PC-3 (cell line): ENCODE measurements around the gene HYDIN. TPM values are rescaled to one million over a fixed set of nuclear protein-coding genes. Genes with fewer than 3 reads are reported as not detected.

Experiments used
- ATAC-seq: fragments of 200-7000 bp; cut with Tn5 transposase; 2 replicates; pipeline ENCODE4 v1.9.1; 2020; ENCODE audit warnings: mild to moderate bottlenecking, moderate library complexity
- BruUV-seq: library from RNA; stranded (reverse); fragments of 400-500 nt; replicated peaks from 2 replicates; lab custom pipeline; 2021; lab: Mats Ljungman, UMichigan
- CTCF ChIA-PET: fragments of 300-600 bp; sonication (Branson Sonifier 250); formaldehyde crosslinking; loops from one replicate; lab custom pipeline; 2022; ENCODE audit warnings: antibody characterized with exemption; lab: Charles Lee
- POLR2A ChIA-PET: fragments of 300-600 bp; sonication (Branson Sonifier 250); formaldehyde crosslinking; loops from one replicate; lab custom pipeline; 2022; ENCODE audit warnings: antibody characterized with exemption; ENCODE audit not compliant: unreplicated experiment; lab: Charles Lee
- DNase-seq: peaks from one replicate; pipeline ENCODE4 v3.0.0-alpha.2; 2015
- H2AFZ ChIP-seq: fragments of 300-600 bp; sonication (generic); 2 replicates; pipeline ENCODE4 v1.6.0; 2016; ENCODE audit warnings: antibody characterized with exemption, low read length
- H3F3A ChIP-seq: fragments of 300-600 bp; sonication (generic); one replicate; pipeline ENCODE4 v1.6.0; 2017; ENCODE audit warnings: antibody characterized with exemption, low read length, control low read depth, mild to moderate bottlenecking; ENCODE audit not compliant: unreplicated experiment
- H3K27ac ChIP-seq: fragments of 300-600 bp; sonication (generic); 2 replicates; pipeline ENCODE4 v1.5.1; 2016; ENCODE audit warnings: mild to moderate bottlenecking, low read length
- H3K27me3 ChIP-seq: fragments of 300-600 bp; sonication (generic); 2 replicates; pipeline ENCODE4 v1.6.1; 2016; ENCODE audit warnings: low read length, mixed read lengths
- H3K36me3 ChIP-seq: fragments of 300-600 bp; sonication (generic); 2 replicates; pipeline ENCODE4 v1.6.1; 2016; ENCODE audit warnings: low read depth, mixed run types, low read length, mixed read lengths
- H3K4me1 ChIP-seq: fragments of 300-600 bp; sonication (generic); 2 replicates; pipeline ENCODE4 v1.5.1; 2016; ENCODE audit warnings: low read length; ENCODE audit not compliant: insufficient read depth
- H3K4me2 ChIP-seq: fragments of 300-600 bp; sonication (generic); 2 replicates; pipeline ENCODE4 v1.6.0; 2016; ENCODE audit warnings: low read length
- H3K4me3 ChIP-seq: fragments of 300-600 bp; sonication (generic); 2 replicates; pipeline ENCODE4 v1.5.1; 2016; ENCODE audit warnings: mild to moderate bottlenecking, low read length, mixed read lengths
- H3K79me2 ChIP-seq: fragments of 300-600 bp; sonication (generic); 2 replicates; pipeline ENCODE4 v1.6.1; 2017; ENCODE audit warnings: low read length, mixed read lengths
- H3K9ac ChIP-seq: fragments of 300-600 bp; sonication (generic); 2 replicates; pipeline ENCODE4 v1.6.0; 2016; ENCODE audit warnings: mild to moderate bottlenecking, low read length
- H3K9me2 ChIP-seq: fragments of 300-600 bp; sonication (generic); replicated peaks from 2 replicates; pipeline ENCODE4 v1.6.1; 2016; ENCODE audit warnings: mixed run types, low read length, mixed read lengths
- H3K9me3 ChIP-seq: fragments of 300-600 bp; sonication (generic); 2 replicates; pipeline ENCODE4 v1.6.1; 2016; ENCODE audit warnings: low read length, mixed read lengths
- H4K20me1 ChIP-seq: fragments of 300-600 bp; sonication (generic); 2 replicates; pipeline ENCODE4 v1.6.1; 2016; ENCODE audit warnings: low read length, mixed read lengths
- CTCF ChIP-seq: fragments of 300-600 bp; sonication (generic); conservative IDR thresholded peaks from 2 replicates; pipeline ENCODE4 v1.5.1; 2017; ENCODE audit warnings: antibody characterized with exemption, low read depth, mild to moderate bottlenecking, low read length
- EZH2 ChIP-seq: fragments of 300-600 bp; sonication (generic); IDR thresholded peaks from one replicate; pipeline ENCODE4 v1.6.1; 2017; ENCODE audit warnings: antibody characterized with exemption, mild to moderate bottlenecking, low read length; ENCODE audit not compliant: unreplicated experiment
- EZH2phosphoT487 ChIP-seq: fragments of 300-600 bp; sonication (generic); IDR thresholded peaks from 2 replicates; pipeline ENCODE4 v1.6.1; 2018; ENCODE audit warnings: mild to moderate bottlenecking, antibody characterized with exemption, low read length, borderline replicate concordance
- intact Hi-C: fragments of 100-400 bp; cut with micrococcal nuclease; formaldehyde crosslinking; loops from 2 replicates; pipeline ENCODE4 v1.9.0; 2023
- total RNA-seq: library from RNA; depleted of rRNA; stranded (reverse); fragments of >200 nt; gene quantifications from 2 replicates; pipeline ENCODE4 v1.2.3, GENCODE V29; 2014

HYDIN gene
- total RNA-seq, 1 experiment from 2014 or later = 0.69 TPM

GRCh38 chr16:71201556-71201955 is 29.0 kb downstream of the HYDIN start:
- no peak overlapping the region for H3K4me3 ChIP-seq
- no peak overlapping the region for H3K9ac ChIP-seq
- no peaks in the 10 kb centered on the region for H3F3A ChIP-seq
- DNase-seq (peak; percentile 36), ATAC-seq (no peak)
- no TSS peak for BruUV-seq
- peaks cover 4% of the 10 kb centered on the region; the same call in 1 of the 2 replicates for H3K4me1 ChIP-seq
- no peaks in the 10 kb centered on the region for H3K9me3 ChIP-seq
- H3K79me2 ChIP-seq = no peaks in the 10 kb centered on the region
- ChIA-PET POLR2A (no interaction called here), CTCF (no interaction called here)
- TF ChIP-seq CTCF = no peak
- no peak for TF ChIP-seq EZH2
- TF ChIP-seq EZH2phosphoT487 = no peak
- H3K9me2 ChIP-seq = no peaks in the 10 kb centered on the region
- H2AFZ ChIP-seq = no peak overlapping the region
- no peak overlapping the region for H3K4me2 ChIP-seq
- no peaks in the 10 kb centered on the region for H3K36me3 ChIP-seq
- intact Hi-C loops = no loop called here
- no peaks in the 10 kb centered on the region for H3K27me3 ChIP-seq
- H3K27ac ChIP-seq = no peak overlapping the region
- H4K20me1 ChIP-seq = no peaks in the 10 kb centered on the region

- Histone ChIP-seq H3K4me3 (no peak overlapping the region), H3K27ac (no peak overlapping the region), H3K4me1 (peaks cover 4% of the 10 kb centered on the region; the same call in 1 of the 2 replicates), H4K20me1 (no peaks in the 10 kb centered on the region), H3K27me3 (no peaks in the 10 kb centered on the region), H3K9ac (no peak overlapping the region), H3F3A (no peaks in the 10 kb centered on the region), H2AFZ (no peak overlapping the region), H3K36me3 (no peaks in the 10 kb centered on the region), H3K4me2 (no peak overlapping the region), H3K9me3 (no peaks in the 10 kb centered on the region), H3K9me2 (no peaks in the 10 kb centered on the region), H3K79me2 (no peaks in the 10 kb centered on the region)
- ChIA-PET CTCF (no interaction called here), POLR2A (no interaction called here)
- intact Hi-C loops = no loop called here
- peak; percentile 61 for DNase-seq
- no peak for ATAC-seq
- no TSS peak for BruUV-seq
- TF ChIP-seq CTCF (no peak), EZH2phosphoT487 (no peak)
Observed at GRCh38 chr16:71201054-71201453, 29.5 kb downstream of the HYDIN start.

- Histone ChIP-seq H3K4me1 (peaks cover 4% of the 10 kb centered on the region; the same call in 1 of the 2 replicates), H3K36me3 (no peaks in the 10 kb centered on the region), H3K27me3 (no peaks in the 10 kb centered on the region), H3K4me3 (no peak overlapping the region), H3F3A (no peaks in the 10 kb centered on the region), H3K9ac (no peak overlapping the region), H3K9me3 (no peaks in the 10 kb centered on the region), H3K9me2 (no peaks in the 10 kb centered on the region), H3K4me2 (no peak overlapping the region), H3K27ac (no peak overlapping the region), H4K20me1 (no peaks in the 10 kb centered on the region), H3K79me2 (no peaks in the 10 kb centered on the region), H2AFZ (no peak overlapping the region)
- DNase-seq = no peak
- no peak for ATAC-seq
- no TSS peak for BruUV-seq
- intact Hi-C loops = no loop called here
- no peak for TF ChIP-seq EZH2
- no peak for TF ChIP-seq CTCF
- no peak for TF ChIP-seq EZH2phosphoT487
- ChIA-PET POLR2A (no interaction called here), CTCF (no interaction called here)
Observed at GRCh38 chr16:71198408-71198807, 32.1 kb downstream of the HYDIN start.
